DOHH2 (cell line): ENCODE results near the gene CD109.

Experiments used
- H3F3A ChIP-seq: fragments of 200-600 bp; sonication (generic), shearing (Covaris generic); 2 replicates; pipeline ENCODE4 v1.6.0; 2016; ENCODE audit warnings: antibody characterized with exemption, mild to moderate bottlenecking; ENCODE audit not compliant: control insufficient read depth, insufficient read depth
- H3K27ac ChIP-seq: fragments of 200-600 bp; sonication (generic); 2 replicates; pipeline ENCODE4 v1.5.1; 2014; ENCODE audit warnings: low read depth, mild to moderate bottlenecking, low read length, moderate library complexity
- H3K27me3 ChIP-seq: fragments of 200-600 bp; sonication (generic); 2 replicates; pipeline ENCODE4 v1.6.1; 2014; ENCODE audit warnings: mild to moderate bottlenecking, low read length, mixed read lengths; ENCODE audit not compliant: control insufficient read depth
- H3K36me3 ChIP-seq: fragments of 200-600 bp; sonication (generic); 2 replicates; pipeline ENCODE4 v1.6.1; 2014; ENCODE audit warnings: mild to moderate bottlenecking, low read length, moderate library complexity, mixed read lengths; ENCODE audit not compliant: control insufficient read depth
- H3K4me1 ChIP-seq: fragments of 200-600 bp; sonication (generic); 2 replicates; pipeline ENCODE4 v1.6.1; 2014; ENCODE audit warnings: mild to moderate bottlenecking, low read length, mixed read lengths; ENCODE audit not compliant: control insufficient read depth
- H3K4me2 ChIP-seq: fragments of 200-600 bp; sonication (generic); 2 replicates; pipeline ENCODE4 v1.6.0; 2014; ENCODE audit warnings: mild to moderate bottlenecking, low read length, moderate library complexity
- H3K4me3 ChIP-seq: fragments of 200-600 bp; sonication (generic); 2 replicates; pipeline ENCODE4 v1.5.1; 2014; ENCODE audit warnings: mild to moderate bottlenecking, low read length, mixed read lengths
- H3K79me2 ChIP-seq: fragments of 200-600 bp; sonication (generic); 2 replicates; pipeline ENCODE4 v1.6.1; 2014; ENCODE audit warnings: mild to moderate bottlenecking, low read length, mixed read lengths; ENCODE audit not compliant: control insufficient read depth
- H3K9me2 ChIP-seq: fragments of 200-600 bp; sonication (generic); replicated peaks from 2 replicates; pipeline ENCODE4 v1.6.1; 2014; ENCODE audit warnings: mild to moderate bottlenecking, low read length, mixed read lengths; ENCODE audit not compliant: control insufficient read depth
- H3K9me3 ChIP-seq: fragments of 200-600 bp; sonication (generic); 2 replicates; pipeline ENCODE4 v1.6.1; 2014; ENCODE audit warnings: antibody characterized with exemption, low read length, mixed read lengths; ENCODE audit not compliant: control insufficient read depth, insufficient read depth
- H4K20me1 ChIP-seq: fragments of 200-600 bp; sonication (generic); 2 replicates; pipeline ENCODE4 v1.6.0; 2014; ENCODE audit warnings: low read depth, mild to moderate bottlenecking, antibody characterized with exemption, low read length, moderate library complexity; ENCODE audit not compliant: control insufficient read depth, insufficient read depth
- CTCF ChIP-seq: fragments of 200-600 bp; sonication (generic); IDR thresholded peaks from one replicate; pipeline ENCODE4 v1.5.1; 2014; ENCODE audit warnings: antibody characterized with exemption, mild to moderate bottlenecking, low read depth, low read length; ENCODE audit not compliant: poor library complexity, severe bottlenecking
- EZH2phosphoT487 ChIP-seq: fragments of 200-600 bp; sonication (generic); IDR thresholded peaks from 2 replicates; pipeline ENCODE4 v1.6.1; 2017; ENCODE audit warnings: borderline replicate concordance, mild to moderate bottlenecking, antibody characterized with exemption, low read length, moderate library complexity, mixed read lengths

Gene CD109

GRCh38 chr6:73860303-73860702, 164.3 kb downstream of the CD109 start:
- no peaks in the 10 kb centered on the region for H3K4me1 ChIP-seq
- 0 out of 2 replicates have a peak, but pooled peaks cover 5% of the 10 kb centered on the region for H3K27me3 ChIP-seq
- no peaks in the 10 kb centered on the region for H3K79me2 ChIP-seq
- H3K4me3 ChIP-seq, result no peak overlapping the region
- no peaks in the 10 kb centered on the region for H3K9me2 ChIP-seq
- no peaks in the 10 kb centered on the region for H3K36me3 ChIP-seq
- H3K27ac ChIP-seq, result no peak overlapping the region
- H4K20me1 ChIP-seq, result no peaks in the 10 kb centered on the region
- no peaks in the 10 kb centered on the region for H3F3A ChIP-seq
- H3K9me3 ChIP-seq, result no peaks in the 10 kb centered on the region
- H3K4me2 ChIP-seq, result no peak overlapping the region
- TF ChIP-seq EZH2phosphoT487 (no peak), CTCF (no peak)

GRCh38 chr6:73866305-73866704, 170.3 kb downstream of the CD109 start:
- H3K4me1 ChIP-seq, result no peaks in the 10 kb centered on the region
- H3K36me3 ChIP-seq, result no peaks in the 10 kb centered on the region
- H3K27ac ChIP-seq, result no peak overlapping the region
- H3K9me3 ChIP-seq, result no peaks in the 10 kb centered on the region
- no peak overlapping the region for H3K4me2 ChIP-seq
- H3K27me3 ChIP-seq, result no peaks in the 10 kb centered on the region
- no peaks in the 10 kb centered on the region for H3K79me2 ChIP-seq
- no peak for TF ChIP-seq EZH2phosphoT487
- no peak for TF ChIP-seq CTCF
- no peaks in the 10 kb centered on the region for H3K9me2 ChIP-seq
- H3K4me3 ChIP-seq, result no peak overlapping the region
- H3F3A ChIP-seq, result no peaks in the 10 kb centered on the region
- H4K20me1 ChIP-seq, result no peaks in the 10 kb centered on the region

GRCh38 chr6:73867411-73867810, 171.4 kb downstream of the CD109 start:
- Histone ChIP-seq H3K4me2 (no peak overlapping the region), H3K4me3 (no peak overlapping the region), H3K36me3 (no peaks in the 10 kb centered on the region), H3F3A (no peaks in the 10 kb centered on the region), H3K79me2 (no peaks in the 10 kb centered on the region), H3K9me3 (no peaks in the 10 kb centered on the region), H3K4me1 (no peaks in the 10 kb centered on the region), H4K20me1 (no peaks in the 10 kb centered on the region), H3K9me2 (no peaks in the 10 kb centered on the region), H3K27ac (no peak overlapping the region), H3K27me3 (no peaks in the 10 kb centered on the region)
- TF ChIP-seq CTCF, result no peak

- H3F3A ChIP-seq, result no peaks in the 10 kb centered on the region
- H3K36me3 ChIP-seq, result no peaks in the 10 kb centered on the region
- TF ChIP-seq EZH2phosphoT487 (no peak), CTCF (no peak)
- no peaks in the 10 kb centered on the region for H3K79me2 ChIP-seq
- no peaks in the 10 kb centered on the region for H3K9me3 ChIP-seq
- H3K4me1 ChIP-seq, result no peaks in the 10 kb centered on the region
- H3K4me3 ChIP-seq, result no peak overlapping the region
- no peak overlapping the region for H3K27ac ChIP-seq
- H3K27me3 ChIP-seq, result no peaks in the 10 kb centered on the region
- no peaks in the 10 kb centered on the region for H4K20me1 ChIP-seq
- H3K4me2 ChIP-seq, result no peak overlapping the region
- H3K9me2 ChIP-seq, result no peaks in the 10 kb centered on the region
Observed at GRCh38 chr6:73870907-73871306, 174.9 kb downstream of the CD109 start.
